ENCODE measurements around the gene PARD3. TPM values are rescaled to one million over a fixed set of nuclear protein-coding genes. Genes with fewer than 3 reads are reported as not detected.
"Not testable (repeated sequence)": the region's sequence is repeated elsewhere in the genome, so short reads cannot be mapped to it uniquely, and the experiment has no call there.

PARD3 gene
- total RNA-seq, 1 experiment from 2014 or later, result 54.0 TPM

- H3K27ac ChIP-seq, result no peak overlapping the region
- H3K27me3 ChIP-seq (replicated peaks), result no peaks in the 10 kb centered on the region
- DNase-seq (ENCODE audit: low read depth in 1 of 2, low spot score in 2 of 2), result no peak
- no peaks in the 10 kb centered on the region for H3K36me3 ChIP-seq
- H3K9me3 ChIP-seq (replicated peaks), result no peaks in the 10 kb centered on the region
- H3K4me1 ChIP-seq (replicated peaks), result peaks cover 16% of the 10 kb centered on the region
- H3K4me3 ChIP-seq, result no peak overlapping the region
Observed at GRCh38 chr10:34433241-34434076, 381.6 kb downstream of the PARD3 start.

DNA sequence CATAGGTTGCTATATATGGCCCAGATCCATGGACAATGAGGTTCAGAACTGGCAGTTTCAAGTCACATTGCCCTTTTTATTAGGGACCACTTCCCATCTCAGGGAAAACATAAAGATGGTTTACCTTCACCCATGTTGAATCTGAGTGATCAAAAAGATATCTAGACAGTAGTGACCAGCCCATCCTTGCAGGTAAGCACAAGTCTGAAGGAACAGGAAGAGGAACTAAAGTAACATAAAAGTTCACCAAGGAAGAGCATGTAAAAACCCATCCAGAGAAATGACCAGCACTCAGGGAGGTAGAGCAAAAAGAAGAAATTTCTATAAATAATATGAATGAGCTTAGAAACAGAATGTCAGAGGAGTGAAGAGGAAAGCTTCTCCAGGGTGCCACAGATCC lies 382.5 kb downstream of the PARD3 start:
- no peak overlapping the region for H3K4me3 ChIP-seq
- no peak for DNase-seq (ENCODE audit: low read depth in 1 of 2, low spot score in 2 of 2)
- no peaks in the 10 kb centered on the region for H3K27me3 ChIP-seq (replicated peaks)
- no peak overlapping the region for H3K27ac ChIP-seq
- peaks cover 16% of the 10 kb centered on the region for H3K4me1 ChIP-seq (replicated peaks)
- H3K36me3 ChIP-seq, result no peaks in the 10 kb centered on the region
- H3K9me3 ChIP-seq (replicated peaks), result no peaks in the 10 kb centered on the region

DNA sequence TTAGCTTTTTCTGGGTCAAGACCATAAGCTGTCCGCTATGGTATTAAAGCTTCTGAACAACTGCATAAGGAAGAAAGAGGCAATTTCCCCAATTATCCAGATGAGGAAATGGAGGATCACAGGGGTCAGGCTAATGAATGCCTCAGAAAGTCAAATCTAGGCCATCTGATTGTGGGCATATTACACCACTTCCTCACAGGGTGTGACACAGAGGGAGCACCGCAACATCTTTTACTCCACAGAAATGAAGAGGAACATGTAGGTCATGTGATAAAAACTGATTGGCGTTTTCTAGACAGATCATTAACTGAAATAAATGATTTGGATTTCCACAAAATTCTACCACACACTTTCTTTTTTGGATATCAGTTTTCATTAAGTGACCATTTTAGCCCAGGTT lies 384.4 kb downstream of the PARD3 start:
- no peaks in the 10 kb centered on the region for H3K9me3 ChIP-seq (replicated peaks)
- no peaks in the 10 kb centered on the region for H3K27me3 ChIP-seq (replicated peaks)
- no peak for DNase-seq (ENCODE audit: low read depth in 1 of 2, low spot score in 2 of 2)
- H3K27ac ChIP-seq, result no peak overlapping the region
- peaks cover 16% of the 10 kb centered on the region for H3K4me1 ChIP-seq (replicated peaks)
- H3K4me3 ChIP-seq, result no peak overlapping the region
- H3K36me3 ChIP-seq, result no peaks in the 10 kb centered on the region

DNA sequence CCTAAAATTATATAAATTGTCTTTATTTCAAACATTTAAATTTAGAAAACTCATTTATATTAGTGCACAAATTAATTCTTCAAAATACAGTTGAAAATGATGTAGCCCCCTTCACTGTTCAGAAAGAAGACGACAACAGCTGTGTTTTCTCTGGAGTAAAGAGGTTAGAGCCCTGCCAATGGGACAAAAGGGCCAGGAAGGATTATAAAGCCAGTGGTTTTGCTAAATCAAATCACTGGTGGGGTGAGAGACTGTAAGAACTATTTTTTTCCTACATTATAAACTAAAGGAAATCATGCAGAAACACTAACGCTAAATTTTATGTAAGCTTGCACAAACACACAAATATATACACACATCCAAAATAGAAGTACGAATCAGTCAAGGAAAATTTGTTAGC lies 386.6 kb downstream of the PARD3 start:
- Histone ChIP-seq H3K9me3 (replicated peaks) (no peaks in the 10 kb centered on the region), H3K27ac (no peak overlapping the region), H3K4me1 (replicated peaks) (peaks cover 6% of the 10 kb centered on the region), H3K4me3 (no peak overlapping the region), H3K27me3 (replicated peaks) (no peaks in the 10 kb centered on the region), H3K36me3 (no peaks in the 10 kb centered on the region)
- no peak for DNase-seq (ENCODE audit: low read depth in 1 of 2, low spot score in 2 of 2)

- DNase-seq (ENCODE audit: low read depth in 1 of 2, low spot score in 2 of 2), result no peak
- H3K27ac ChIP-seq, result no peak overlapping the region
- no peak overlapping the region for H3K4me3 ChIP-seq
- no peaks in the 10 kb centered on the region for H3K9me3 ChIP-seq (replicated peaks)
- H3K27me3 ChIP-seq (replicated peaks), result no peaks in the 10 kb centered on the region
- H3K36me3 ChIP-seq, result no peaks in the 10 kb centered on the region
- no peaks in the 10 kb centered on the region for H3K4me1 ChIP-seq (replicated peaks)
Observed at GRCh38 chr10:34427911-34428216, 387.2 kb downstream of the PARD3 start.

GRCh38 chr10:34427158-34427910 lies 387.8 kb downstream of the PARD3 start:
- H3K4me1 ChIP-seq (replicated peaks); H3K9me3 ChIP-seq (replicated peaks); H3K27me3 ChIP-seq (replicated peaks); DNase-seq (ENCODE audit: low read depth in 1 of 2, low spot score in 2 of 2); H3K27ac ChIP-seq; H3K4me3 ChIP-seq; H3K36me3 ChIP-seq: not testable (repeated sequence)

- H3K27me3 ChIP-seq (replicated peaks); H3K27ac ChIP-seq; H3K4me3 ChIP-seq: not testable (repeated sequence)
Observed at GRCh38 chr10:34426538-34427157, 388.4 kb downstream of the PARD3 start.

GRCh38 chr10:34426041-34426440 lies 389.1 kb downstream of the PARD3 start:
- no peak for DNase-seq (ENCODE audit: low read depth in 1 of 2, low spot score in 2 of 2)
- Histone ChIP-seq H3K27me3 (replicated peaks) (no peaks in the 10 kb centered on the region), H3K4me3 (no peak overlapping the region), H3K9me3 (replicated peaks) (no peaks in the 10 kb centered on the region), H3K27ac (no peak overlapping the region), H3K36me3 (no peaks in the 10 kb centered on the region), H3K4me1 (replicated peaks) (no peaks in the 10 kb centered on the region)

More at GRCh38 chr10:34426538-34427157, 388.4 kb downstream of the PARD3 start:
- H3K9me3 ChIP-seq (replicated peaks); H3K36me3 ChIP-seq; DNase-seq (ENCODE audit: low read depth in 1 of 2, low spot score in 2 of 2); H3K4me1 ChIP-seq (replicated peaks): not testable (repeated sequence)

GRCh38 chr10:34423673-34424625 lies 391.1 kb downstream of the PARD3 start:
- H3K4me1 ChIP-seq (replicated peaks), result no peaks in the 10 kb centered on the region; the same call in 1 of the 2 replicates
- no peak for DNase-seq (ENCODE audit: low read depth in 1 of 2, low spot score in 2 of 2)
- no peak overlapping the region for H3K27ac ChIP-seq
- H3K4me3 ChIP-seq, result no peak overlapping the region
- no peaks in the 10 kb centered on the region for H3K36me3 ChIP-seq
- no peaks in the 10 kb centered on the region for H3K9me3 ChIP-seq (replicated peaks)
- H3K27me3 ChIP-seq (replicated peaks), result no peaks in the 10 kb centered on the region

DNA sequence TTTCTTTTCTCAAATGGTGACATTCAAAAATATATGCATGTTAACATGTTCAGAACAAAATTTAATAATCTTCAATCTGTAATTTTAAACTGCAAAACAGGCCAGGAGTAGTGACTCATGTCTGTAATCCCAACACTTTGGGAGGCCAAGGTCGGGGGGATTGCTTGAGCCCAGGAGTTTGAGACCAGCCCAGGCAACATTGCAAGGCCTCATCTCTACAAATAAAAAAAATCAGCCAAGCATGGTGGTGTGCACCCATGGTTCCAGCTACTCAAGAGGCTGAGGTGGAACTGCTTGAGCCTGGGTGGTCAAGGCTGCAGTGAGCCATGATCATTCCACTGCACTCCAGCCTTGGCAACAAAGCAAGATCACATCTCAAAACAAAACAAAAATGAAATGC lies 394.3 kb downstream of the PARD3 start:
- H3K27me3 ChIP-seq (replicated peaks), result no peaks in the 10 kb centered on the region
- H3K9me3 ChIP-seq (replicated peaks), result no peaks in the 10 kb centered on the region
- H3K4me3 ChIP-seq, result no peak overlapping the region
- no peaks in the 10 kb centered on the region for H3K36me3 ChIP-seq
- H3K4me1 ChIP-seq (replicated peaks), result no peaks in the 10 kb centered on the region; the same call in 1 of the 2 replicates
- no peak for DNase-seq (ENCODE audit: low read depth in 1 of 2, low spot score in 2 of 2)
- no peak overlapping the region for H3K27ac ChIP-seq

DNA sequence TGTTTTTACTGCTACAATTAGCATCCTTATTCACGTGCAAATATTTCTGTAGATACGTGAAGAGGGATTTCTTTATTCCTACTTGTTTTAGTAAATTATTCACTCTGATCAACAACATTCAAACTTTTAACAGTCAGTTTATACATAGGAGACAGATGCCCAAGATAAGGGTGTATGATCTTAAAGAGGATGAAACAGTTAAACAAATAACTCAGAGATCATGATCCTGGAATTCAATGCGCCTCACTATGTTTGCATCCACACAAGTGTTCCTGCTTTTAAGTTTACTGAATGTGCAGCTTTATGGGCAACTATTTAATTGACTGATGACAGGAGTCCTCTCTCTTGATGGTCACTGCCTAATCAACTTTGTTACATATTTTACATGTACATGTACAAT lies 394.8 kb downstream of the PARD3 start:
- Histone ChIP-seq H3K9me3 (replicated peaks) (no peaks in the 10 kb centered on the region), H3K36me3 (no peaks in the 10 kb centered on the region), H3K27me3 (replicated peaks) (no peaks in the 10 kb centered on the region), H3K27ac (no peak overlapping the region), H3K4me1 (replicated peaks) (no peaks in the 10 kb centered on the region; the same call in 1 of the 2 replicates), H3K4me3 (no peak overlapping the region)
- no peak for DNase-seq (ENCODE audit: low read depth in 1 of 2, low spot score in 2 of 2)

DNA sequence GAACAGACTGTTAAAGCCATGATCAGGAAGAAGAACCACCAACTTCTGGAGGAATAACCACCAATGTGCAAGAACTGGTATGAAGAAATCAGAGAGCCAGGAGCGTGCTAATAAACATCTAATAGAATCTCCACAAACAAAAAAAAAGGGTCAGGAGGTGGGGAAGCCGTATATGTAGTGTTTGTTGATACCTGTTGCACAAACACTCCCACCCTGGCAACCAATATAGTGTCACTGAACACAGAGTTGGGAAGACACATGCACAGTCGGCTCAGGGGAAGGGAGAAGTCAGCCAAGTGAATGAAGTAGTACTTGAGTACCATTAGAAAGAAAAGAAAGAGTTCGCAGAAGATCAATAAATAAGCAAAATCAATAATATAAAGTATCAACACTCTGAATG lies 400.1 kb downstream of the PARD3 start:
- H3K36me3 ChIP-seq, result no peaks in the 10 kb centered on the region
- DNase-seq (ENCODE audit: low read depth in 1 of 2, low spot score in 2 of 2), result no peak
- H3K27me3 ChIP-seq (replicated peaks), result no peaks in the 10 kb centered on the region
- H3K27ac ChIP-seq, result no peak overlapping the region
- no peaks in the 10 kb centered on the region for H3K4me1 ChIP-seq (replicated peaks)
- H3K9me3 ChIP-seq (replicated peaks), result no peaks in the 10 kb centered on the region
- H3K4me3 ChIP-seq, result no peak overlapping the region

- Histone ChIP-seq H3K27me3 (replicated peaks) (no peaks in the 10 kb centered on the region), H3K4me3 (no peak overlapping the region), H3K9me3 (replicated peaks) (no peaks in the 10 kb centered on the region), H3K4me1 (replicated peaks) (no peaks in the 10 kb centered on the region), H3K36me3 (no peaks in the 10 kb centered on the region), H3K27ac (no peak overlapping the region)
- no peak for DNase-seq (ENCODE audit: low read depth in 1 of 2, low spot score in 2 of 2)
Observed at GRCh38 chr10:34413756-34414587, 401.1 kb downstream of the PARD3 start.
